ENCODE results near the gene CD3D.

The CD3D gene

GRCh38 chr11:118304227-118304567, 38.3 kb downstream of the CD3D start:
- H3K36me3 ChIP-seq, result no peaks in the 10 kb centered on the region
- H3K9me3 ChIP-seq, result no peaks in the 10 kb centered on the region
- H3K4me3 ChIP-seq (ENCODE audit: low read depth in 1 of 2, low read length in 1 of 2), result no peak overlapping the region
- TF ChIP-seq CTCF (IDR thresholded peaks at IDR 0.05), result no peak
- H3K4me1 ChIP-seq (ENCODE audit: control insufficient read depth in 1 of 2, insufficient read depth in 1 of 2, low read depth in 1 of 2, low read length in 1 of 2), result no peaks in the 10 kb centered on the region
- H3K27ac ChIP-seq, result no peak overlapping the region
- H3K27me3 ChIP-seq, result no peaks in the 10 kb centered on the region

DNA sequence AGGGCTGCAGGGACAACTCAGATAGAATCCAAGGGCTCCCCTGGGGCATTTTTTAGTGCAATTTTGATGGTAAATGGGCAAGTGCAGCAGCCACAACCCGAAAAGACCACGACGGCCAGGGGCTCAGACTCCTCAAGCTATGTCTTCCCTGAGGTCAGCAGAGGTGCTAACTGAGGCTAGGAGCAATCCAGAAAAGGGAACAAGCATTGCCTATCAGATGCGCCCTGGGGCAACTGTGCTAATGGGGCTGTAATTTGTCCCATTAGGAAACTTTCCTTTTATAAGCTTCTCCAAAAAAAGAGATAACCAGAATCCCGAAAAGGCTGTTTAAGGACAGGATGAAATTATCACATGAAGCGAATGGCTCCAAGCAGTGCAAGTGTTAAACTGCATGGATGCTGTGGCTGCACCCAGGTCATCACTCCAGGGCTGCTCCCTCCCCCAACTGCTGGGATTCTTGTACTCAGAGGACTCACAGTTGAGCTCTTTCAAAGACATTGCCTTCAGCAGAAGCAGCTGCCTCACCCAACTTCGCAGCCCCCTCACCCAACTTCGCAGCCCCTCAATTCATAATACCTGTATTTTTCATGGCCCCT, 40.8 kb downstream of the CD3D start:
- Histone ChIP-seq H3K36me3 (no peaks in the 10 kb centered on the region), H3K9me3 (no peaks in the 10 kb centered on the region), H3K4me1 (ENCODE audit: control insufficient read depth in 1 of 2, insufficient read depth in 1 of 2, low read depth in 1 of 2, low read length in 1 of 2) (no peaks in the 10 kb centered on the region), H3K27ac (no peak overlapping the region), H3K4me3 (ENCODE audit: low read depth in 1 of 2, low read length in 1 of 2) (no peak overlapping the region), H3K27me3 (no peaks in the 10 kb centered on the region)
- no peak for TF ChIP-seq CTCF (IDR thresholded peaks at IDR 0.05)

GRCh38 chr11:118295815-118296454, 46.6 kb downstream of the CD3D start:
- TF ChIP-seq CTCF (IDR thresholded peaks at IDR 0.05), result no peak
- H3K9me3 ChIP-seq, result no peaks in the 10 kb centered on the region

GRCh38 chr11:118295199-118295598, 47.3 kb downstream of the CD3D start:
- TF ChIP-seq CTCF (IDR thresholded peaks at IDR 0.05), result no peak
- H3K27me3 ChIP-seq, result peaks cover 6% of the 10 kb centered on the region

More at GRCh38 chr11:118295815-118296454, 46.6 kb downstream of the CD3D start:
- H3K4me1 ChIP-seq (ENCODE audit: control insufficient read depth in 1 of 2, insufficient read depth in 1 of 2, low read depth in 1 of 2, low read length in 1 of 2), result peaks cover 14 to 15% of the 10 kb centered on the region in 2 experiments
- H3K27ac ChIP-seq, result no peak overlapping the region
- H3K36me3 ChIP-seq, result no peaks in the 10 kb centered on the region
- no peak overlapping the region for H3K4me3 ChIP-seq (ENCODE audit: low read depth in 1 of 2, low read length in 1 of 2)
- peaks cover 6% of the 10 kb centered on the region for H3K27me3 ChIP-seq

GRCh38 chr11:118294053-118294452, 48.5 kb downstream of the CD3D start:
- no peak overlapping the region for H3K4me3 ChIP-seq (ENCODE audit: low read depth in 1 of 2, low read length in 1 of 2)
- TF ChIP-seq CTCF (IDR thresholded peaks at IDR 0.05), result no peak

More at GRCh38 chr11:118295199-118295598, 47.3 kb downstream of the CD3D start:
- Histone ChIP-seq H3K4me3 (ENCODE audit: low read depth in 1 of 2, low read length in 1 of 2) (no peak overlapping the region), H3K4me1 (ENCODE audit: control insufficient read depth in 1 of 2, insufficient read depth in 1 of 2, low read depth in 1 of 2, low read length in 1 of 2) (peaks cover 15 to 18% of the 10 kb centered on the region in 2 experiments), H3K27ac (no peak overlapping the region), H3K36me3 (no peaks in the 10 kb centered on the region), H3K9me3 (no peaks in the 10 kb centered on the region)

More at GRCh38 chr11:118294053-118294452, 48.5 kb downstream of the CD3D start:
- Histone ChIP-seq H3K9me3 (no peaks in the 10 kb centered on the region), H3K27ac (no peak overlapping the region), H3K36me3 (no peaks in the 10 kb centered on the region), H3K27me3 (peaks cover 6% of the 10 kb centered on the region), H3K4me1 (ENCODE audit: control insufficient read depth in 1 of 2, insufficient read depth in 1 of 2, low read depth in 1 of 2, low read length in 1 of 2) (peaks cover 15 to 18% of the 10 kb centered on the region in 2 experiments)

Data from neutrophil (primary cell).